Measurements from ENCODE around the gene GADL1.

Gene GADL1

DNA sequence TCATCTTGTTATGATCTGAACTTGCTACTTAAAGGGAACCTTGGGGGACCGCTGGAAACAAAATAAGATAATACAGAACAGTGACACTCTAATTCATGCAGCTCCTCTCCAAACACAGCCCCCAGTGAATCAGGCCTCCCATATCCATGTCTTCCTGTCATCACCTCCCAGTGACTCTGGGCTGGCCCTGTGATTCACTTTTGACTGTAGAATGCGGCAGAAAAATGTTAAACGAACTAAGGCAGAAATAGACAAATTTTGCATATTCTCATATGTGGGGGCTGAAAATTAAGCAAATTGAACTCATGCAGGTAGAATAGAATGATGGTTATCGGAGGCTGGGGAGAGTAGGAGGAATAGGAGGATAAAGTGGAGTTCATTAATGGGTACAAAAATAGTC, 20.2 kb upstream of the GADL1 start:
- no peaks in the 10 kb centered on the region for H3K36me3 ChIP-seq (ENCODE audit: insufficient read depth, low read length)
- H4K20me1 ChIP-seq (ENCODE audit: insufficient read depth, low read length) = no peaks in the 10 kb centered on the region
- H2AFZ ChIP-seq (ENCODE audit: low read length) = no peak overlapping the region
- no peak overlapping the region for H3K27ac ChIP-seq (ENCODE audit: low read depth, low read length, poor library complexity, severe bottlenecking)
- H3F3A ChIP-seq (ENCODE audit: insufficient read depth, low read length) = no peaks in the 10 kb centered on the region
- no peak overlapping the region for H3K9ac ChIP-seq (ENCODE audit: low read length)
- no peaks in the 10 kb centered on the region for H3K27me3 ChIP-seq (ENCODE audit: insufficient read depth, low read length)
- H3K79me2 ChIP-seq (ENCODE audit: insufficient read depth, low read length) = no peaks in the 10 kb centered on the region
- H3K4me2 ChIP-seq (ENCODE audit: low read length) = no peak overlapping the region
- TF ChIP-seq EZH2 (IDR thresholded peaks at IDR 0.05; ENCODE audit: borderline replicate concordance, low read length) = no peak
- TF ChIP-seq, protein P1, sequence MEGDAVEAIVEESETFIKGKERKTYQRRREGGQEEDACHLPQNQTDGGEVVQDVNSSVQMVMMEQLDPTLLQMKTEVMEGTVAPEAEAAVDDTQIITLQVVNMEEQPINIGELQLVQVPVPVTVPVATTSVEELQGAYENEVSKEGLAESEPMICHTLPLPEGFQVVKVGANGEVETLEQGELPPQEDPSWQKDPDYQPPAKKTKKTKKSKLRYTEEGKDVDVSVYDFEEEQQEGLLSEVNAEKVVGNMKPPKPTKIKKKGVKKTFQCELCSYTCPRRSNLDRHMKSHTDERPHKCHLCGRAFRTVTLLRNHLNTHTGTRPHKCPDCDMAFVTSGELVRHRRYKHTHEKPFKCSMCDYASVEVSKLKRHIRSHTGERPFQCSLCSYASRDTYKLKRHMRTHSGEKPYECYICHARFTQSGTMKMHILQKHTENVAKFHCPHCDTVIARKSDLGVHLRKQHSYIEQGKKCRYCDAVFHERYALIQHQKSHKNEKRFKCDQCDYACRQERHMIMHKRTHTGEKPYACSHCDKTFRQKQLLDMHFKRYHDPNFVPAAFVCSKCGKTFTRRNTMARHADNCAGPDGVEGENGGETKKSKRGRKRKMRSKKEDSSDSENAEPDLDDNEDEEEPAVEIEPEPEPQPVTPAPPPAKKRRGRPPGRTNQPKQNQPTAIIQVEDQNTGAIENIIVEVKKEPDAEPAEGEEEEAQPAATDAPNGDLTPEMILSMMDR (IDR thresholded peaks at IDR 0.05; ENCODE audit: low read length) = no peak
- H3K9me2 ChIP-seq (ENCODE audit: low read depth, low read length) = no peaks in the 10 kb centered on the region
- H3K4me3 ChIP-seq (ENCODE audit: low read depth, low read length, poor library complexity, severe bottlenecking) = no peak overlapping the region
- no peaks in the 10 kb centered on the region for H3K4me1 ChIP-seq (ENCODE audit: insufficient read depth, low read length, severe bottlenecking)
- H3K9me3 ChIP-seq (ENCODE audit: low read length) = no peaks in the 10 kb centered on the region

DNA sequence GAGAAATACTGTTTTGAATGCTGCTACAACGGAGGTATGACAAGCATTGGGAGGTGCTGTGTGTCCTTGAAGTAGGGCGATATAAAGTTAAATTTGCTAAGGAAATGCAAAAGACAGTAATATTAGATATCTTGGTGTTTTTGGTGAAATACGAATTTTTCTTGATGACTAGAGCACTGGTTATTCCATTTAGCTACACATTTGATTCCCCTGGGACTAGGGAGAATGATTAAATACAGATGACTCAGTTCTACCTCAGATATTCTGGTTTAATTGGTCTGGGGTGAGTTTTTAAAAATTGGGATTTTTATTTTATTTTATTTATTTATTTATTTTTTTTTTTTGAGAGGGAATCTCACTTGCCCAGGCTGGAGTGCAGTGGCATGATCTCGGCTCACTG, 18.7 kb upstream of the GADL1 start:
- H3K9me2 ChIP-seq (ENCODE audit: low read depth, low read length) = no peaks in the 10 kb centered on the region
- H3K79me2 ChIP-seq (ENCODE audit: insufficient read depth, low read length) = no peaks in the 10 kb centered on the region
- H3K4me1 ChIP-seq (ENCODE audit: insufficient read depth, low read length, severe bottlenecking) = no peaks in the 10 kb centered on the region
- no peak overlapping the region for H3K4me3 ChIP-seq (ENCODE audit: low read depth, low read length, poor library complexity, severe bottlenecking)
- H3K9me3 ChIP-seq (ENCODE audit: low read length) = no peaks in the 10 kb centered on the region
- H3K4me2 ChIP-seq (ENCODE audit: low read length) = no peak overlapping the region
- H3K27ac ChIP-seq (ENCODE audit: low read depth, low read length, poor library complexity, severe bottlenecking) = no peak overlapping the region
- H3K27me3 ChIP-seq (ENCODE audit: insufficient read depth, low read length) = no peaks in the 10 kb centered on the region
- H2AFZ ChIP-seq (ENCODE audit: low read length) = no peak overlapping the region
- TF ChIP-seq EZH2 (IDR thresholded peaks at IDR 0.05; ENCODE audit: borderline replicate concordance, low read length) = no peak
- TF ChIP-seq, protein P1 (IDR thresholded peaks at IDR 0.05; ENCODE audit: low read length) = no peak
- no peaks in the 10 kb centered on the region for H3F3A ChIP-seq (ENCODE audit: insufficient read depth, low read length)
- no peaks in the 10 kb centered on the region for H4K20me1 ChIP-seq (ENCODE audit: insufficient read depth, low read length)
- H3K9ac ChIP-seq (ENCODE audit: low read length) = no peak overlapping the region
- no peaks in the 10 kb centered on the region for H3K36me3 ChIP-seq (ENCODE audit: insufficient read depth, low read length)

DNA sequence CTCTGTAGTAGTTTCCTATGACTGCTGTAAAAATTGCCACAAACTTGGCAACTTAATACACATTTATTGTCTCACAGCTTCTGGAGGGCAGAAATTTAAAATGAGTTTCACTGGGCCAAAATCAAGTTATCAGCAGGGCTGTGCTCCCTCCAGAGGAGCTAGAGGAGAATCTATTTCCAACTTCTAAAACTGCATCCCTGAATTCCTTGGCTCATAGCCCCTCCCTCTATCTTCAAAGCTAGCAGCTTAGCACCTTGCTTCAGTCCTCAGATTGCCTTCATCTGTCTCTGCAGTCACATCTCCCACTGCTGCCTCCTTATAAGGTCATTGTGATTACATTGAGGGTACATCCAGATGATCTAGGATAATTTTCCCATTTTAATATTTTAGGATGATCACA, 17.8 kb upstream of the GADL1 start:
- Histone ChIP-seq H3K9me2 (ENCODE audit: low read depth, low read length) (no peaks in the 10 kb centered on the region), H3K4me1 (ENCODE audit: insufficient read depth, low read length, severe bottlenecking) (no peaks in the 10 kb centered on the region), H2AFZ (ENCODE audit: low read length) (no peak overlapping the region), H3K36me3 (ENCODE audit: insufficient read depth, low read length) (no peaks in the 10 kb centered on the region), H3K27ac (ENCODE audit: low read depth, low read length, poor library complexity, severe bottlenecking) (no peak overlapping the region), H3K9me3 (ENCODE audit: low read length) (no peaks in the 10 kb centered on the region), H3K4me2 (ENCODE audit: low read length) (no peak overlapping the region), H3K9ac (ENCODE audit: low read length) (no peak overlapping the region), H4K20me1 (ENCODE audit: insufficient read depth, low read length) (no peaks in the 10 kb centered on the region), H3K79me2 (ENCODE audit: insufficient read depth, low read length) (no peaks in the 10 kb centered on the region), H3K27me3 (ENCODE audit: insufficient read depth, low read length) (no peaks in the 10 kb centered on the region), H3F3A (ENCODE audit: insufficient read depth, low read length) (no peaks in the 10 kb centered on the region), H3K4me3 (ENCODE audit: low read depth, low read length, poor library complexity, severe bottlenecking) (no peak overlapping the region)
- TF ChIP-seq, protein P1 (IDR thresholded peaks at IDR 0.05; ENCODE audit: low read length) = no peak
- TF ChIP-seq EZH2 (IDR thresholded peaks at IDR 0.05; ENCODE audit: borderline replicate concordance, low read length) = no peak

All from OCI-LY1 (cell line).